ENCODE measurements around the gene AGBL4. TPM values are rescaled to one million over a fixed set of nuclear protein-coding genes. Genes with fewer than 3 reads are reported as not detected.
"Not testable (repeated sequence)": the region's sequence is repeated elsewhere in the genome, so short reads cannot be mapped to it uniquely, and the experiment has no call there.

The AGBL4 gene
- total RNA-seq, 1 experiment from 2014 or later: 0.35 TPM

DNA sequence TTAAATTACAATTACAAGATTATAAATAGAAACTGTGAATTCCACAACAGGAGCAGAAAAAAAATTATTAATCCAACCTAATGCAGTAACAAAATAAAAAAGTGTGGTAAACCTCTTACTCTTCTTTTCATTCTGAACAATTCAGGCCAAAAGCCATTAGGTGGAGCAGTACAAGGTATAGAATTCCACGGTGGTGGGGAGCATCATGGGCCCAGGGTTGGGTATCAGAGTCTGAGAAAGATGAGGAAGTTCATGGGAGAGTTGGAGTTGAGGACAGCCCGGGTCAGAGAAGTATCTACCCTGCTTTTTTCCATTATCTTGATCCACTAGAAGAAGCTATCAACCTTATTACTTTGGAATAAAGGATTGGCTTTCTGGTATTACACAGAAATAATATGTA lies 586.9 kb downstream of the AGBL4 start:
- no peak for DNase-seq (ENCODE audit: low spot score)

DNA sequence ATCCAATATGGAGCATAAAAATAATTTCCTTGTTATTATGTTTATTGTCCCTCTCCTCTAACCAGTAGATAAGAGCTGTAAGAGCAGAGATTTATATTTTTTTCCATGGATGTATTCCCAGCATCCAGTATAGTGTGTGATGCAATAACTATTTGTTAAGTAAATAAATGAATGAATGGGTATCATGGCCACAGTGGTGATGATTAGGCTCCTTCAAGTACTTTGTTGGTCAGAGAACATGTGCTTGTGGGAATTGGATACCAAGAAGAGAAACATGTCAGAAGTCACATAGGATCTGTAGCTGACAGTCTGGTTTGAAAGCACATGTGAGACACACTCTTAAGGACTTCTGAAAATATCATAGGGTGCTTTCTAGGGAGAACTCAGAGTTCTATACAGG lies 588.5 kb downstream of the AGBL4 start:
- DNase-seq (ENCODE audit: low spot score): no peak

GRCh38 chr1:49424782-49425181 lies 599.0 kb downstream of the AGBL4 start:
- DNase-seq (ENCODE audit: low spot score): no peak

DNA sequence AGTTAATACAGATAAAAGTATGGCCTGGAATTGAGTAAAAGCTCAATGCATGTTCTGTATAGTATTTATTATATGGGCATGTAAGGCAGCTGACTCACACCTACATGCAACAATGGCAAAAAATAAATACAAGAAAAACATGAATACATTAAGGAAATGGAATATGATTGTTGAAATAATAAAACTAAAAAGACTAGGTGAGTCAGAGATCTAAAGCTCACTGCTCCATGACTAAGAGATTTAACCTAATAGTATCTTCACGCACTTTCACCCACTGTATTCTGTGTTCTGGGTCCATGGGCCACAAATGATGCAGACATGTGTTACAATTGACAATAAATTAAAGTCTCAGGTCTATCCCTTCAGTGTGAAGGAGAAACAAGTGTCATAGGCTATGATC lies 607.0 kb downstream of the AGBL4 start:
- no peak for DNase-seq (ENCODE audit: low spot score)

- DNase-seq (ENCODE audit: low spot score): no peak
Measured at GRCh38 chr1:49408346-49408745, 615.4 kb downstream of the AGBL4 start.

DNA sequence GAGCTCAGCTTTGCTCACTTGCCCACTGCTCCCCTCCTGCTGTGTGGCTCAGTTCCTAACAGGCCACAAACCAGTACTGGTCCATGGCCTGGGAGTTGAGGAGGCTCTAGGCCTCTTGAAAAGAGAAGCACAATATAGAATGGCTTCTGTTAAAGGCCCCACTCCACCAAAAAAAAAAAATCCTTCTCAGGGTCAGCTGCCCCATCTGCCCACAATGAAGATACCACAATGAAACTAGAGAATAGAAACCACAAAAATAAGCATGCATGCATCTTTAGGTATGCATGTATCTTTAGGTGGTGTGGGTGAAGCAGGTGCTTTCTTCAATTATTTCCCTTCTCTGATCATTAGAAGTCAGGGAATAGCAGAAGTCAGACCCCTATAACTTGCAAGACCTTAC lies 626.7 kb downstream of the AGBL4 start:
- DNase-seq (ENCODE audit: low spot score): no peak

DNA sequence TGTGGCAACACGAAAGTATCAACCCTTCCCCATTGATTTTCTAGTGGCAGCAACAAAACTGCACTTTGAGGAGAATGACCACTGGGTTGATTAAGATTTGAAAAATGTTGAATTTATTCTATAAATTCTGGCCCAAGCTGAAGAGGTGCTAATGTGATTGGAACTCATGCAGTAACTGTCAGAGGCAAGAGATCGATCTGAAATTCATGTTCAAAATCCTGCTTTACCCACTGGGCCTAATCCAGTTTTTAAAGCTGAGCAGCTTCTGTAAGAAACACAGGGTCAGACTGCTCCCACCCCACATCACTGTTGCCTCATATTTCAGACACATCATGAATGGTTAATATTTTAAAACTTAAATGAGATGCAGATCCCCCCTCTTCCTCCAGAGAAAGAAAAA lies 629.6 kb downstream of the AGBL4 start:
- no peak for DNase-seq (ENCODE audit: low spot score)

DNA sequence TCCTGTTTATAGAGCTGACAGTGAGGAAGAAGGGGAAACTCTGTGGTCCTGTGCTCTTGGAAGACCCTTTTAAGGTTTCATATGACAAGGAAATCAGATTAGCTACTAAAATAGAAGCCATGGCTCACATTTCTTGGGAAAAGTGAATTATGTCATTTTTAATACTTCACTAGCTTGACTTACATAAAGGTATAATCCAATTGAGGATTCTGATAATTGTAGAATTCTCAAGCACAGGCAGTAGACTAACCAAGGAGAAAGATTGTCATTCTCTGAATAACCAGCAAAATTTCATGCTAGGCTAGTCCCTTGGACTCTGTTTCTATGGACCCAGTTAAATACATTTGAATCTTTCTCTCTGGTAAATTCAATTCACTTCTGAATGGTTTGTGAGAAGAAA lies 634.1 kb downstream of the AGBL4 start:
- no peak for DNase-seq (ENCODE audit: low spot score)

DNA sequence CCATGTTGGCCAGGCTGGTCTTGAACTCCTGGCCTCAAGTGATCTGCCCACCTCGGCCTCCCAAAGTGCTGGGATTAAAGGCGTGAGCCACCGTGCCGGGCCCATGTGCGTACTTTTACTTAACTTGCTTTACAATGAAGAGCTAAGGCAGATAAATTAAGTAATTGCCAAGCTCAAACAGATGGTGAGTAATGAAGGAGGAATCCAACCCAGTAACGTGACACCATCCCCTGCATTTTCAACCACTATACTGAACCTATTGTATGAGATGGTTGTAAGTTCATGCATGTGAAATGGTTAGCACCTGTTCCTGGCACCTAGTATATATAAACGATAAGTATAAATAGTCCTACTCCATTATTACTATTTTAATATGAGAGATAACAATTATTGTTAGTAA lies 659.1 kb downstream of the AGBL4 start:
- no peak for DNase-seq (ENCODE audit: low spot score)

- DNase-seq (ENCODE audit: low spot score): no peak
Measured at GRCh38 chr1:49363628-49364027, 660.1 kb downstream of the AGBL4 start.

- DNase-seq (ENCODE audit: low spot score): no peak
Measured at GRCh38 chr1:49358036-49358435, 665.7 kb downstream of the AGBL4 start.

DNA sequence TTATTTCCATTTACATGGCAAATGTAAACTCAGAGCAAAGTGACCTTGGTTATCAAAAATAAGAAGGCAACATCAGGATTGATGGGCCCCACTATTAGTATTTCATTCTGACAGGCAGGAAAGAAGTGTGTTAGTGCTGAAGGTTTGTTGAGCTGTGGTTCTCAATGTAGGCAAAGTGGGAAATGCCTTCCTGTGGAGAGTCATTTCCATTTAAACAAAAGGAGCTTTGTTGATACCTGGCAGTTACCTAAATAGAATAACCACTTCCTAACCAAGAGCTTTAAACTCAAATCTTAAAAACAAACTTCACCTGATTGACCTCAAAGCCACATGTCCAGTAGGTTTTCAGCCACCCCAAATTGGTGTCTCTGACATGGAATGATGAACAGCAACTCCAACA lies 667.2 kb downstream of the AGBL4 start:
- DNase-seq (ENCODE audit: low spot score): no peak

GRCh38 chr1:49351768-49352167 lies 672.0 kb downstream of the AGBL4 start:
- DNase-seq (ENCODE audit: low spot score): no peak

DNA sequence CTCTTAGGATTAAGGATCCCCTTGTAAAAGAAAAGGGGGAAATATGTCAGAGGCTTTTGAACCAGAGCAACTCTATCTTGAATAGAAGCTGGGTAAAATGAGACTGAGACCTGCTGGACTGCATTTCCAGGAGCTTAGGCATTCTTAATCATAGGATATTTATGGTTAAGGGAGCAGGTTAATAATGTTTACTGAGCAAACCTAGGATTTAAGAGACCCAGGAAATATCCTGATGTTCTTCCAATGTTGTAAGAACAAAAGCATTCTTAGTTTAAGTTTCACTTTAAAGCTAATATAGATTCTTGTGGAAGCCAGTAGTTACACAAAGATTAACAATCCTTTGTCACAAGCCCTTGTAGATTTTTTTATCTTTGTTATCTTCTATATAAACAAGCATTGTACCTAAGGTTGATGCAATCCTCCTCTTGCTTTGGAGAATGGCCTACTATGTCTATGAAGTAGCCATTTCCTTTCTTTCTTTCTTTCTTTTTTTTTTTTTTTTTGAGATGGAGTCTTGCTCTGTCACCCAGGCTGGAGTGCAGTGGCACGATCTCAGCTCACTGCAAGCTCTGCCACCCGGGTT lies 676.9 kb downstream of the AGBL4 start:
- DNase-seq (ENCODE audit: low spot score): no peak

- no peak for DNase-seq (ENCODE audit: low spot score)
Measured at GRCh38 chr1:49340576-49340975, 683.2 kb downstream of the AGBL4 start.

DNA sequence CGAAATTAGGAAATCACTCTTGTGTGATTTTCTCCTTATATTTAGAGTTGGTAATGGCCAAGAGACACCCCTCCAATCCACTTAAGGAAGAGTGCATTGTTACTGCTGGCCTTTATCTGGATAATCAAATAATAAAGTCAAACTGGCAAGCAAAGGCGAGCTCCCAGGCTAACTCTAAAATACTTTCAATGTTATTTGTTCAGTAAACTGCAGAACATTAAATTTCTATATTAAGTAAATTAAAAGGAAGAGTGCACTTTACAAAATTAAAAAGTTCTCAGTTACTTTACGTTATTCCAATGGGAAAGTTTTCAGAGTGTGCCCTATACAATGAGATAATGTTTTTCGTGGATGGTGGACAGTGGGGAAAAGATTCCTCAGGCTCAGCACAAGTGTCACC lies 684.7 kb downstream of the AGBL4 start:
- DNase-seq (ENCODE audit: low spot score): no peak

GRCh38 chr1:49337251-49337650 lies 686.5 kb downstream of the AGBL4 start:
- DNase-seq (ENCODE audit: low spot score): no peak

DNA sequence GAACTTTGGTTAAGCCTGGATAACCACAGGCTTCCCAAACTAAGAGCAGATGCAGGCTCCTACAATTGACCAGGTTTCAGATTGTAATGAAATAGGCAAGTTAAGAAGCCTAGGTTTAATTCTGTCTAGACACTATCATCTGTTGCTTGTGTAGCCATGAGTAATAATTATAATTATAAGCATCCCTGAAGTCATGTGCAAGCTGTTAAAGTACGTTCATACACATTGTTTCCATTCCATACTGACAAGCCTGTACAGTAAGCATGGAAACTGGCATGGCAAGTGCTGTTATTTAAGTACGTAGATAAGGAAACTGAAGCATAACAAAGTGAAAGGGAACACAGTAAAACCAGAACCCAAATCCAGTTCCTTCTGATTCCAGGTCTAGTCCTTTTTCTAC lies 689.8 kb downstream of the AGBL4 start:
- DNase-seq (ENCODE audit: low spot score): peak; percentile 4

- no peak for DNase-seq (ENCODE audit: low spot score)
Measured at GRCh38 chr1:49331066-49331852, 692.5 kb downstream of the AGBL4 start.

GRCh38 chr1:49323925-49324540 lies 699.7 kb downstream of the AGBL4 start:
- no peak for DNase-seq (ENCODE audit: low spot score)

GRCh38 chr1:49320493-49320892 lies 703.3 kb downstream of the AGBL4 start:
- DNase-seq (ENCODE audit: low spot score): not testable (repeated sequence)

DNA sequence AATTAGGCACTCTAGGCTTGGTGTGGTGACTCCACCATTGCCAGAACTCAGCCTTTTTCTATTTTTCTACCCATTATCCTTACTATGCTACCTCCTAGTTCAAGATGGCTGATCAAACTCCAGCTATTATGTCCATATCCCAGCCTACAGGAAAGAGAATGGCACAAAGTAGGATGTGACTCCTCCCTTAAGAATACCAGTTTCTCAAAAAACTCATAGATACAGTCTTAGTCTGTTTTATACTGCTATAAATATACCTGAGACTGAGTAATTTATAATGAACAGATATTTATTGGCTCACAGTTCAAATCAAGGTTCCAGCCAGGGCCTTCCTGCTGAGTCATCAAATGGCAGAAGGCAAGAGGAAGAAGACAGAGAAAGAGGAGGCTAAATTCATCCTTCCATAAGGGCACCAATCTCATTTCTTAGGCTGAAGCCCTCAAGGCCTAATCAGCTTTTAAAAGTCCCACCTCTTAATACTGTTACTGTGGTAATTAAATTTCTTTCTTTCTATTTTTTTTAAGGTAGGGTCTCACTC lies 704.3 kb downstream of the AGBL4 start:
- DNase-seq (ENCODE audit: low spot score): no peak

DNA sequence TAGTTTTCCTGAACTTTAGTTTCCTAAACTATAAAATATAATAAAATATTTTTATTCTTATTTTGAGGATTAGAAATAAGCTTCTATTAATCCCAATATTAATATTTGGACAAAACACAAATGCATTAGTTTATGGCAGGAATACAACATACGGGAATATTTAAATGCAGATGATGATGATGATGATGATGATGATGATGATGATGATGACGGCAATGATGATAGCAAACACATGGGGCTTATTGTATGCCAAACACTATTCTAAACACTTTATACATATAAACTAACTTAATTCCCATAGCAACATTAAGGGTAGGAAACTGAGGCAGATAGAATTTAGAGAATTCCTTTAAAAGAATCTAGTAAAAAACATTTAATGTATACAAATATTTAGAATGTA lies 705.5 kb downstream of the AGBL4 start:
- DNase-seq (ENCODE audit: low spot score): no peak

All from H4 (cell line).